NCI-H1436 (cell line): ENCODE data around the gene EXOC3L4.
"Not testable (repeated sequence)": the region's sequence is repeated elsewhere in the genome, so short reads cannot be mapped to it uniquely, and the experiment has no call there.

Experiments
- DNase-seq: peaks from one replicate; lab custom pipeline; 2025; lab: John Stamatoyannopoulos, UW

The EXOC3L4 gene

GRCh38 chr14:103105580-103106150 lies 11.1 kb downstream of the EXOC3L4 start:
- DNase-seq = peak; percentile 78

- DNase-seq = no peak
These were observed 12.9 kb downstream of the EXOC3L4 start for GRCh38 chr14:103107455-103107854.

GRCh38 chr14:103107941-103108748 lies 13.6 kb downstream of the EXOC3L4 start:
- DNase-seq = no peak

GRCh38 chr14:103108749-103109207 lies 14.3 kb downstream of the EXOC3L4 start:
- DNase-seq = peak; percentile 34

GRCh38 chr14:103109535-103110441 lies 15.3 kb downstream of the EXOC3L4 start:
- DNase-seq = no peak

GRCh38 chr14:103110681-103111231 lies 16.2 kb downstream of the EXOC3L4 start:
- peak; percentile 38 for DNase-seq

GRCh38 chr14:103111232-103111868 lies 16.8 kb downstream of the EXOC3L4 start:
- DNase-seq = no peak

GRCh38 chr14:103112400-103113243 lies 18.1 kb downstream of the EXOC3L4 start:
- DNase-seq = no peak

GRCh38 chr14:103113303-103113702 lies 18.8 kb downstream of the EXOC3L4 start:
- no peak for DNase-seq

- no peak for DNase-seq
These were observed 19.2 kb downstream of the EXOC3L4 start for GRCh38 chr14:103113774-103114173.

- DNase-seq = not testable (repeated sequence)
These were observed 20.7 kb downstream of the EXOC3L4 start for GRCh38 chr14:103115086-103115679.

GRCh38 chr14:103115845-103116572 lies 21.5 kb downstream of the EXOC3L4 start:
- no peak for DNase-seq

GRCh38 chr14:103116636-103117035 lies 22.1 kb downstream of the EXOC3L4 start:
- no peak for DNase-seq

- DNase-seq = not testable (repeated sequence)
These were observed 23.0 kb downstream of the EXOC3L4 start for GRCh38 chr14:103117499-103117898.

- peak; percentile 17 for DNase-seq
These were observed 23.6 kb downstream of the EXOC3L4 start for GRCh38 chr14:103118018-103118662.

GRCh38 chr14:103118663-103119404 lies 24.3 kb downstream of the EXOC3L4 start:
- DNase-seq = no peak

- not testable (repeated sequence) for DNase-seq
These were observed 25.0 kb downstream of the EXOC3L4 start for GRCh38 chr14:103119527-103119926.

- no peak for DNase-seq
These were observed 26.8 kb downstream of the EXOC3L4 start for GRCh38 chr14:103121121-103121845.
